ENCODE measurements around the gene CPEB4. TPM values are rescaled to one million over a fixed set of nuclear protein-coding genes. Genes with fewer than 3 reads are reported as not detected.

Gene CPEB4
- total RNA-seq, 1 donor from 2014 or later = 87.3 TPM

- DNase-seq = no peak
Measured at GRCh38 chr5:173915310-173916014, 27.3 kb downstream of the CPEB4 start.

GRCh38 chr5:173916233-173916632, 28.1 kb downstream of the CPEB4 start:
- DNase-seq = no peak

- no peak for DNase-seq
Measured at GRCh38 chr5:173917788-173918786, 29.9 kb downstream of the CPEB4 start.

GRCh38 chr5:173919443-173919842, 31.3 kb downstream of the CPEB4 start:
- no peak for DNase-seq

- DNase-seq = no peak
Measured at GRCh38 chr5:173920024-173920753, 32.0 kb downstream of the CPEB4 start.

GRCh38 chr5:173920866-173921555, 32.9 kb downstream of the CPEB4 start:
- no peak for DNase-seq

- DNase-seq = no peak
Measured at GRCh38 chr5:173922527-173922926, 34.4 kb downstream of the CPEB4 start.

GRCh38 chr5:173923218-173924095, 35.3 kb downstream of the CPEB4 start:
- DNase-seq = no peak

GRCh38 chr5:173924899-173925298, 36.8 kb downstream of the CPEB4 start:
- no peak for DNase-seq

- DNase-seq = no peak
Measured at GRCh38 chr5:173925449-173926071, 37.4 kb downstream of the CPEB4 start.

- DNase-seq = peak; percentile 46
Measured at GRCh38 chr5:173926359-173926758, 38.2 kb downstream of the CPEB4 start.

- no peak for DNase-seq
Measured at GRCh38 chr5:173928871-173929574, 40.9 kb downstream of the CPEB4 start.

GRCh38 chr5:173932695-173933139, 44.6 kb downstream of the CPEB4 start:
- no peak for DNase-seq

GRCh38 chr5:173933901-173934300, 45.8 kb downstream of the CPEB4 start:
- DNase-seq = no peak

GRCh38 chr5:173935396-173935795, 47.2 kb downstream of the CPEB4 start:
- no peak for DNase-seq

GRCh38 chr5:173940269-173940668, 52.1 kb downstream of the CPEB4 start:
- DNase-seq = no peak

- no peak for DNase-seq
Measured at GRCh38 chr5:173941102-173941501, 53.0 kb downstream of the CPEB4 start.

- DNase-seq = no peak
Measured at GRCh38 chr5:173941758-173942401, 53.7 kb downstream of the CPEB4 start.

GRCh38 chr5:173944511-173944910, 56.4 kb downstream of the CPEB4 start:
- DNase-seq = no peak

All from occipital lobe (tissue), 2 donors.